Pancreas (tissue), 10 donors: ENCODE results near the gene PTCD3. TPM values are rescaled to one million over a fixed set of nuclear protein-coding genes. Genes with fewer than 3 reads are reported as not detected.

Experiments used
- ATAC-seq, 4 donors: fragments of 200-7000 bp; cut with Tn5 transposase; one replicate each; pipeline versions ENCODE4 v1.8.0 to v1.9.1; 2020; ENCODE audit warnings: mild to moderate bottlenecking in 4 of 4, moderate library complexity in 4 of 4
- DNase-seq, 6 donors: peaks; one replicate each; pipeline ENCODE4 v3.0.0-alpha.2; 2020
- FAIRE-seq: peaks from 2 replicates; lab custom pipeline; 2012; peaks lifted over from hg19 to GRCh38; lab: Jason Lieb, UNC
- H3K27ac ChIP-seq, 4 donors: fragments of 200-600 bp; sonication (generic); 1 replicate in 3 of 4; 2 replicates in 1 of 4; pipeline versions ENCODE4 v1.5.0 to v1.8.0; 2020
- H3K27me3 ChIP-seq, 4 donors: fragments of 200-600 bp; one replicate each; pipeline ENCODE4 v1.8.0; 2021
- H3K36me3 ChIP-seq, 3 donors: fragments of 200-600 bp; sonication (generic) in 1 of 3; one replicate each; pipeline versions ENCODE4 v1.5.0 to v1.8.0; 2020 to 2021
- H3K4me1 ChIP-seq, 3 donors: fragments of 200-600 bp; one replicate each; pipeline ENCODE4 v1.8.0; 2021
- H3K4me3 ChIP-seq, 4 donors: fragments of 200-600 bp; sonication (generic) in 2 of 4; one replicate each; pipeline versions ENCODE4 v1.5.0 to v1.8.0; 2020 to 2021
- H3K9me3 ChIP-seq, 4 donors: fragments of 200-600 bp; one replicate each; pipeline ENCODE4 v1.8.0; 2021
- whole genome bisulfite sequencing, 2 donors: extraction: QIAGEN DNeasy Blood & Tissue Kit; methylation state at CpG; one replicate each; pipeline ENCODE4 v1.1.7; 2013; 5-methylcytosine and 5-hydroxymethylcytosine counted together
- intact Hi-C, 3 donors: fragments of 100-400 bp; cut with DNase I; formaldehyde crosslinking; loops; one replicate each; pipeline versions ENCODE4 v1.11.1 to v1.14.2; 2022
- polyA plus RNA-seq, 2 donors: library from polyadenylated mRNA; stranded (reverse); fragments of 200-250 nt; gene quantifications; one replicate each; pipeline ENCODE4 v1.2.3, GENCODE V29; 2013
- total RNA-seq, 6 donors: library from RNA; stranded (reverse); fragmentation: NEBNext Ultra II Directional in 4 of 6; extraction: Animal tissue kit (Norgen Biotek cat#: 25700) in 4 of 6; gene quantifications; one replicate each; pipeline versions ENCODE4 v1.2.1 to v1.2.4, GENCODE V29; 2021 to 2023
- TF ChIP-seq, protein P1 (sequence below), 4 donors: fragments of 200-600 bp; sonication (generic) in 3 of 4; IDR thresholded peaks; one replicate each; pipeline versions ENCODE4 v1.5.0 to v1.8.0; 2021; ENCODE audit warnings: antibody characterized with exemption in 4 of 4
- donor health status: healthy with polysubstance abuse.
- donor health status: DM: no; HTN: no; CAD: no; lungs with moderate emphysema.
- donor health status: DM: no; HTN: no; CAD: no.
- donor health status: control.
- donor health status: control.
- donor health status: Bipolar disorder and iron deficiency.
- donor health status: DM: yes; HTN: yes; CAD: no.
- donor health status: DM: no; HTN: no; CAD: no.
- donor health status: DM: no; HTN: no; CAD: no.
- donor health status: DM: yes; HTN: yes; CAD: no.

Gene PTCD3
- total and polyA plus RNA-seq, 8 donors, result 15.8 to 42.7 (median 28.9) TPM

DNA sequence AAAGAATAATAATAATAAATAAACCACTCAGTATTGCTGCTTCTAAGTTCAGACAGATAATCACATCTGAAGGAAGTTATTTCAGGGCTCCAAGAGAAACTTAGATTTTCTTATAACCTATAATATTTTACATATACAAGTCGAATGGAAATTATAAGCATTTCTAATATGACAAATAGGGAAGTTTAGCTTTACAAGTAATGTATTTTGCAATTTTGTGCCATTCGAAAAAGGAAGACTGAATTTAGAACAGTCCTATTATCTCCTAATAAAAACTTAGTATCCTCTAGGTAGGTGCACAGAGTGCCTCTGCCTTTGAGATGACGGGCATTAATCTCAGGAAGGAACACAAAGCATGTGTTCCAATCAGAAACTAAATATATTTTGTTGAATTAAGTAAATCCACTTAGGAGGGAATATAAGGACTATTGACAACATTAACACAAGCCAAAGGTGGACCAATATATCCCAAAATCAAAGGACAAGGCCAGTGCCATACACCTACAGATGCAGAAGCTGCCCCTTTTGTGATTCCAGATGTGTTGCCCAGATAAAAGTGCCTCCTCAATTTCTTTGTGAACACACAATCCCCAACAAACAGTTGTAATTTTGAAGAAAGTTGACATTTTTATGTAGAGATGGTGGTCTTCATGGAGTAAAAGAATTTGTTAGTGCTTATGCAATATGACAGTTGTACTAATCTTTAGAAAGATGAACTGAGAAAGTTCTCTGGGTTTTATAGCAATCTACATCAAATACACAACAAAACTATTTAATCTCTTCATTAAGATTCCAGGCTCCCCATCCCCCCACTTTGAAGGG, 36.6 kb downstream of the PTCD3 start:
- Histone ChIP-seq H3K27ac (no peak overlapping the region), H3K4me1 (no peaks in the 10 kb centered on the region), H3K9me3 (no peaks in the 10 kb centered on the region), H3K36me3 (peaks cover 0 to 63% (median 36%) of the 10 kb centered on the region in 3 donors), H3K4me3 (no peak overlapping the region), H3K27me3 (no peaks in the 10 kb centered on the region)
- TF ChIP-seq, protein P1, sequence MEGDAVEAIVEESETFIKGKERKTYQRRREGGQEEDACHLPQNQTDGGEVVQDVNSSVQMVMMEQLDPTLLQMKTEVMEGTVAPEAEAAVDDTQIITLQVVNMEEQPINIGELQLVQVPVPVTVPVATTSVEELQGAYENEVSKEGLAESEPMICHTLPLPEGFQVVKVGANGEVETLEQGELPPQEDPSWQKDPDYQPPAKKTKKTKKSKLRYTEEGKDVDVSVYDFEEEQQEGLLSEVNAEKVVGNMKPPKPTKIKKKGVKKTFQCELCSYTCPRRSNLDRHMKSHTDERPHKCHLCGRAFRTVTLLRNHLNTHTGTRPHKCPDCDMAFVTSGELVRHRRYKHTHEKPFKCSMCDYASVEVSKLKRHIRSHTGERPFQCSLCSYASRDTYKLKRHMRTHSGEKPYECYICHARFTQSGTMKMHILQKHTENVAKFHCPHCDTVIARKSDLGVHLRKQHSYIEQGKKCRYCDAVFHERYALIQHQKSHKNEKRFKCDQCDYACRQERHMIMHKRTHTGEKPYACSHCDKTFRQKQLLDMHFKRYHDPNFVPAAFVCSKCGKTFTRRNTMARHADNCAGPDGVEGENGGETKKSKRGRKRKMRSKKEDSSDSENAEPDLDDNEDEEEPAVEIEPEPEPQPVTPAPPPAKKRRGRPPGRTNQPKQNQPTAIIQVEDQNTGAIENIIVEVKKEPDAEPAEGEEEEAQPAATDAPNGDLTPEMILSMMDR (IDR thresholded peaks at IDR 0.05), result no peak
- 63 to 75% methylated on average over 3 of the region's 3 CpGs for WGBS, 2 donors
- no peak for DNase-seq
- intact Hi-C loops, result no loop called here
- FAIRE-seq, result no peak
- no peak for ATAC-seq

DNA sequence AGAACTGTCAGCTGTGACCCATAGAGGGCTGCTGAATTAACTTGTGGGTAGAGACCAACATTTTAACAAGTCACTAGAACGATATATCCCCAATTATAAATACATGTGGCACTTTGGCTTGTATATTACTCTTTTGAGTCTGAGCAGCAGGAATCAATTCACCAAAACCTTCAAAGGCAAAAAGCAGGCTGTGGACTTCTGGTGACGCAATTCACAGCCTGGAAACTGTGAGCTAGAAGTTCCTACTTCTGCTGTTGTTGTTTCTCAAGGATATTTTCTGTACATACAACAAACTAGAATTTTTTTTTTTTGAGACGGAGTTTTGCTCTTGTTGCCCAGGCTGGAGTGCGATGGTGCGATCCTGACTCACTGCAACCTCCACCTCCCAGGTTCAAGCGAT, 37.3 kb downstream of the PTCD3 start:
- ATAC-seq (no peak), DNase-seq (no peak), FAIRE-seq (no peak)
- intact Hi-C loops, result no loop called here
- TF ChIP-seq, protein P1 (IDR thresholded peaks at IDR 0.05), result no peak
- Histone ChIP-seq H3K4me3 (no peak overlapping the region), H3K9me3 (no peaks in the 10 kb centered on the region), H3K36me3 (peaks cover 0 to 63% (median 33%) of the 10 kb centered on the region in 3 donors), H3K4me1 (no peaks in the 10 kb centered on the region), H3K27me3 (no peaks in the 10 kb centered on the region), H3K27ac (no peak overlapping the region)
- 93% methylated on average over 6 of the region's 6 CpGs for WGBS, 2 donors

DNA sequence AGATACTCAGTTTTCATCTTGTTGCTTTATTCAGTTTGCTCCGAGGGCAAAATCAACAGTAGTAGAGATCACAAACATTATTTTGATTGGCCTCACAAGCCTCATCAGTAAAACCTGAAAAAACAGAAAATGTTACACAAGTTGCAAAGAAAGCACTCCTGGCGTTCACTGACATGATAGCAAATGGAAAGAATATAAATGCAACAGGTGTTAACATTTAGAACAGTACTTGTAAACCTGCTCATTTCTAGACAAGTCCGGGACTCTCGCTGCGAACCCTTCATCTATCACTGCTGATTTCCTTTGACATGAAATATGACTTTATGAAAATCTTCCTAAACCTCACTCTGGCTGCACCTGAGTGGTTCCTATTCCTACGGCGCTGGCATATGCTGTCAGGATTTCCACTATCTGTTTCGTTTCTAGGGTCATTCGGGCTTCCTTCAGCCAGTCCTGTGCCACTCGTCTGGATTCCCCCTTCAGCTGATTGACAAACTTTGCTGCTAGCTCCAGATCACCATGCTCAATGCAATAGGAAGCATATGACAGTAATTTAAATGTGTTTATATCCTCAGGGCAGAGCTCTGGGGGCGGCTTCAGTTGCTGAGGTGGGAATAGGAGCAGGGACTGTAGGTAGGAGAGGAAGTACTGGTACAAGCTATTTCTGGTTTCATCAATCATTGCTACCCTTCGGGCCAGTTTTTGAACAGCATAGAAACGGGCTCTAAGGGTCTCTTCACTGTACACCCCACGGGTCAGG, 38.1 kb downstream of the PTCD3 start:
- intact Hi-C loops, result no loop called here
- no peaks in the 10 kb centered on the region for H3K4me1 ChIP-seq
- no peak overlapping the region for H3K4me3 ChIP-seq
- 84 to 89% methylated on average over 14 of the region's 14 CpGs for WGBS, 2 donors
- no peaks in the 10 kb centered on the region for H3K27me3 ChIP-seq
- H3K27ac ChIP-seq, result no peak overlapping the region
- H3K36me3 ChIP-seq, result peaks cover 0 to 62% (median 30%) of the 10 kb centered on the region in 3 donors
- FAIRE-seq (no peak), DNase-seq (no peak), ATAC-seq (no peak)
- TF ChIP-seq, protein P1 (IDR thresholded peaks at IDR 0.05), result no peak
- H3K9me3 ChIP-seq, result no peaks in the 10 kb centered on the region

DNA sequence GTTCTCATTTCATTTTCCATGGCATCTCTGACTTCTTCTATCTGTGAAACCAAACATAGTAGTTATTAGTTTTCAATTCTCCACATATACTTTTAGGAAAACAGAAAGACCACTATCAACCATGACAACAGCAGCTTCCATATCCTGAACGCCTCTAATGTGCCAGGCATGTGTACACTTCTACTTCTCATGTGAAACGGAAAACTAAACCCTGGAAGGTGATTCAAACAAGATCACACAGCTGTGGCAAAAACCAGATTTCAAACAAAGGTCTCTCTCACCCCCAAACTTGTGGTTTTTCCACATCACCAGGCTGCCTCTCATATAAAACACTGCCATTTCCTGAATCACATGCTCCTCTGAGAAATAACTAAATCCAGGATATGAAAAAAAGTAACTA, 41.8 kb downstream of the PTCD3 start:
- DNase-seq (no peak), FAIRE-seq (no peak), ATAC-seq (no peak)
- Histone ChIP-seq H3K4me1 (no peaks in the 10 kb centered on the region), H3K36me3 (peaks cover 0 to 68% (median 33%) of the 10 kb centered on the region in 3 donors), H3K4me3 (no peak overlapping the region), H3K9me3 (no peaks in the 10 kb centered on the region), H3K27ac (no peak overlapping the region), H3K27me3 (no peaks in the 10 kb centered on the region)
- intact Hi-C loops, result no loop called here
- 87 to 90% methylated on average over 2 of the region's 2 CpGs for WGBS, 2 donors
- TF ChIP-seq, protein P1 (IDR thresholded peaks at IDR 0.05), result no peak
